ENCODE results near the gene GFRA1.

Gene GFRA1

GRCh38 chr10:116024271-116024878 lies 248.6 kb downstream of the GFRA1 start:
- DNase-seq = no peak

- DNase-seq = no peak
These were observed 255.6 kb downstream of the GFRA1 start for GRCh38 chr10:116017405-116017804.

- no peak for DNase-seq
These were observed 257.2 kb downstream of the GFRA1 start for GRCh38 chr10:116015583-116016333.

- no peak for DNase-seq
These were observed 258.0 kb downstream of the GFRA1 start for GRCh38 chr10:116014871-116015582.

- DNase-seq = no peak
These were observed 258.7 kb downstream of the GFRA1 start for GRCh38 chr10:116014326-116014725.

GRCh38 chr10:116011929-116012328 lies 261.1 kb downstream of the GFRA1 start:
- no peak for DNase-seq

GRCh38 chr10:116007256-116007891 lies 265.6 kb downstream of the GFRA1 start:
- no peak for DNase-seq

All from effector CD4-positive, alpha-beta T cell (primary cell).